ENCODE measurements around the gene NOTCH1.

GRCh38 chr9:136575626-136576268 is 29.9 kb upstream of the NOTCH1 start:
- no peak for TF ChIP-seq CTCF (IDR thresholded peaks at IDR 0.05)
- no peak for TF ChIP-seq POLR2AphosphoS5 (IDR thresholded peaks at IDR 0.05)
- TF ChIP-seq POLR2A (IDR thresholded peaks at IDR 0.05) = no peak
- no peak for TF ChIP-seq EP300 (IDR thresholded peaks at IDR 0.05)
